Effector CD4-positive, alpha-beta T cell (primary cell): ENCODE results near the gene POU5F1.
"Not testable (repeated sequence)": the region's sequence is repeated elsewhere in the genome, so short reads cannot be mapped to it uniquely, and the experiment has no call there.

Experiments
- DNase-seq: peaks from one replicate; pipeline ENCODE4 v3.0.0-alpha.2; 2020

The POU5F1 gene

GRCh38 chr6:31190488-31190887 lies 20.0 kb upstream of the POU5F1 start:
- DNase-seq, result no peak

GRCh38 chr6:31189223-31189622 lies 18.7 kb upstream of the POU5F1 start:
- DNase-seq, result not testable (repeated sequence)

GRCh38 chr6:31187780-31188194 lies 17.3 kb upstream of the POU5F1 start:
- no peak for DNase-seq

GRCh38 chr6:31186052-31186734 lies 15.7 kb upstream of the POU5F1 start:
- no peak for DNase-seq

GRCh38 chr6:31185695-31186051 lies 15.2 kb upstream of the POU5F1 start:
- DNase-seq, result not testable (repeated sequence)

- DNase-seq, result not testable (repeated sequence)
Observed at GRCh38 chr6:31183859-31184258, 13.4 kb upstream of the POU5F1 start.

- not testable (repeated sequence) for DNase-seq
Observed at GRCh38 chr6:31183287-31183686, 12.8 kb upstream of the POU5F1 start.

- no peak for DNase-seq
Observed at GRCh38 chr6:31180500-31180899, 10.0 kb upstream of the POU5F1 start.

GRCh38 chr6:31179896-31180295 lies 9.4 kb upstream of the POU5F1 start:
- no peak for DNase-seq

- DNase-seq, result no peak
Observed at GRCh38 chr6:31179042-31179386, 8.5 kb upstream of the POU5F1 start.

GRCh38 chr6:31178143-31179041 lies 7.9 kb upstream of the POU5F1 start:
- DNase-seq, result no peak

GRCh38 chr6:31175971-31176370 lies 5.5 kb upstream of the POU5F1 start:
- no peak for DNase-seq

- no peak for DNase-seq
Observed at GRCh38 chr6:31174378-31174777, 3.9 kb upstream of the POU5F1 start.

GRCh38 chr6:31173406-31173805 lies 2.9 kb upstream of the POU5F1 start:
- DNase-seq, result no peak

GRCh38 chr6:31172973-31173384 lies 2.5 kb upstream of the POU5F1 start:
- no peak for DNase-seq

GRCh38 chr6:31171931-31172905 lies 1.7 kb upstream of the POU5F1 start:
- no peak for DNase-seq

- no peak for DNase-seq
Observed at GRCh38 chr6:31170987-31171671, 647 bp upstream of the POU5F1 start.

GRCh38 chr6:31169858-31170599 lies 453 bp downstream of the POU5F1 start:
- DNase-seq, result not testable (repeated sequence)

GRCh38 chr6:31169123-31169857 lies 1.2 kb downstream of the POU5F1 start:
- DNase-seq, result no peak

GRCh38 chr6:31168606-31169005 lies 1.9 kb downstream of the POU5F1 start:
- DNase-seq, result no peak

GRCh38 chr6:31165986-31166385 lies 4.5 kb downstream of the POU5F1 start:
- DNase-seq, result no peak
